ENCODE data around the gene GCNT4.

The GCNT4 gene

GRCh38 chr5:75034137-75034739 is 18.1 kb downstream of the GCNT4 start:
- H3K9ac ChIP-seq (ENCODE audit: low read length): no peak overlapping the region
- DNase-seq: no peak

GRCh38 chr5:75031366-75031765 is 21.0 kb downstream of the GCNT4 start:
- Histone ChIP-seq H4K5ac (ENCODE audit: low read length) (no peak overlapping the region), H3K27me3 (ENCODE audit: insufficient read depth, low read length, poor library complexity) (no peaks in the 10 kb centered on the region), H3K4me3 (ENCODE audit: low read length) (no peak overlapping the region), H3K36me3 (ENCODE audit: control insufficient read depth, insufficient read depth, low read length) (no peaks in the 10 kb centered on the region), H3K4me2 (ENCODE audit: low read length) (no peak overlapping the region), H4K8ac (ENCODE audit: low read depth, low read length) (no peak overlapping the region), H3K4me1 (ENCODE audit: control insufficient read depth, low read depth, low read length) (no peaks in the 10 kb centered on the region), H3K56ac (ENCODE audit: low read length) (no peak overlapping the region), H2AK5ac (ENCODE audit: low read length) (no peak overlapping the region), H2BK5ac (ENCODE audit: low read length) (no peak overlapping the region), H3K27ac (ENCODE audit: low read depth, low read length) (no peak overlapping the region), H3K4ac (ENCODE audit: low read depth, low read length) (no peak overlapping the region), H2BK15ac (replicated peaks; ENCODE audit: low read depth) (no peak overlapping the region), H2BK120ac (ENCODE audit: low read depth, low read length) (no peak overlapping the region), H3K23ac (ENCODE audit: low read length) (no peak overlapping the region), H3K79me1 (ENCODE audit: low read length) (no peaks in the 10 kb centered on the region), H3K18ac (ENCODE audit: low read length) (no peak overlapping the region), H3K9ac (ENCODE audit: low read length) (no peak overlapping the region), H3K79me2 (ENCODE audit: control insufficient read depth, insufficient read depth, low read length) (no peaks in the 10 kb centered on the region)
- no CpG with 5 or more reads among the region's 3 CpGs for WGBS (ENCODE audit: extremely low coverage, insufficient coverage, low lambda C conversion rate)
- DNase-seq: no peak

More at GRCh38 chr5:75034137-75034739, 18.1 kb downstream of the GCNT4 start:
- H3K79me2 ChIP-seq (ENCODE audit: control insufficient read depth, insufficient read depth, low read length): no peaks in the 10 kb centered on the region
- H3K4me2 ChIP-seq (ENCODE audit: low read length): no peak overlapping the region
- no peak overlapping the region for H2BK120ac ChIP-seq (ENCODE audit: low read depth, low read length)
- H3K27ac ChIP-seq (ENCODE audit: low read depth, low read length): no peak overlapping the region
- no peak overlapping the region for H2BK15ac ChIP-seq (replicated peaks; ENCODE audit: low read depth)
- no peak overlapping the region for H3K4ac ChIP-seq (ENCODE audit: low read depth, low read length)
- H2BK5ac ChIP-seq (ENCODE audit: low read length): no peak overlapping the region
- H3K79me1 ChIP-seq (ENCODE audit: low read length): no peaks in the 10 kb centered on the region
- no peak overlapping the region for H4K5ac ChIP-seq (ENCODE audit: low read length)
- H2AK5ac ChIP-seq (ENCODE audit: low read length): no peak overlapping the region
- H3K27me3 ChIP-seq (ENCODE audit: insufficient read depth, low read length, poor library complexity): no peaks in the 10 kb centered on the region
- no peaks in the 10 kb centered on the region for H3K4me1 ChIP-seq (ENCODE audit: control insufficient read depth, low read depth, low read length)
- H4K8ac ChIP-seq (ENCODE audit: low read depth, low read length): no peak overlapping the region
- whole genome bisulfite sequencing (ENCODE audit: extremely low coverage, insufficient coverage, low lambda C conversion rate): no CpG with 5 or more reads among the region's 6 CpGs
- no peaks in the 10 kb centered on the region for H3K36me3 ChIP-seq (ENCODE audit: control insufficient read depth, insufficient read depth, low read length)
- H3K18ac ChIP-seq (ENCODE audit: low read length): no peak overlapping the region
- H3K23ac ChIP-seq (ENCODE audit: low read length): no peak overlapping the region
- H3K56ac ChIP-seq (ENCODE audit: low read length): no peak overlapping the region
- H3K4me3 ChIP-seq (ENCODE audit: low read length): no peak overlapping the region

GRCh38 chr5:75028090-75028489 is 24.3 kb downstream of the GCNT4 start:
- no peaks in the 10 kb centered on the region for H3K79me2 ChIP-seq (ENCODE audit: control insufficient read depth, insufficient read depth, low read length)
- no peak overlapping the region for H3K27ac ChIP-seq (ENCODE audit: low read depth, low read length)
- no peak overlapping the region for H3K4me3 ChIP-seq (ENCODE audit: low read length)
- H4K8ac ChIP-seq (ENCODE audit: low read depth, low read length): no peak overlapping the region
- no peak overlapping the region for H3K4me2 ChIP-seq (ENCODE audit: low read length)
- H4K5ac ChIP-seq (ENCODE audit: low read length): no peak overlapping the region
- no CpG with 5 or more reads among the region's 3 CpGs for WGBS (ENCODE audit: extremely low coverage, insufficient coverage, low lambda C conversion rate)
- H3K79me1 ChIP-seq (ENCODE audit: low read length): no peaks in the 10 kb centered on the region
- no peak overlapping the region for H3K23ac ChIP-seq (ENCODE audit: low read length)
- no peak overlapping the region for H2BK120ac ChIP-seq (ENCODE audit: low read depth, low read length)
- H3K18ac ChIP-seq (ENCODE audit: low read length): no peak overlapping the region
- H3K9ac ChIP-seq (ENCODE audit: low read length): no peak overlapping the region
- H3K4ac ChIP-seq (ENCODE audit: low read depth, low read length): no peak overlapping the region
- H3K56ac ChIP-seq (ENCODE audit: low read length): no peak overlapping the region
- no peak overlapping the region for H2BK15ac ChIP-seq (replicated peaks; ENCODE audit: low read depth)
- no peaks in the 10 kb centered on the region for H3K27me3 ChIP-seq (ENCODE audit: insufficient read depth, low read length, poor library complexity)
- H3K36me3 ChIP-seq (ENCODE audit: control insufficient read depth, insufficient read depth, low read length): no peaks in the 10 kb centered on the region
- H2AK5ac ChIP-seq (ENCODE audit: low read length): no peak overlapping the region
- H2BK5ac ChIP-seq (ENCODE audit: low read length): no peak overlapping the region
- DNase-seq: no peak
- H3K4me1 ChIP-seq (ENCODE audit: control insufficient read depth, low read depth, low read length): no peaks in the 10 kb centered on the region

- Histone ChIP-seq H3K4me2 (ENCODE audit: low read length) (no peak overlapping the region), H3K36me3 (ENCODE audit: control insufficient read depth, insufficient read depth, low read length) (no peaks in the 10 kb centered on the region), H3K9ac (ENCODE audit: low read length) (no peak overlapping the region), H3K79me1 (ENCODE audit: low read length) (no peaks in the 10 kb centered on the region), H3K23ac (ENCODE audit: low read length) (no peak overlapping the region), H4K5ac (ENCODE audit: low read length) (no peak overlapping the region), H2BK120ac (ENCODE audit: low read depth, low read length) (no peak overlapping the region), H3K27ac (ENCODE audit: low read depth, low read length) (no peak overlapping the region), H3K27me3 (ENCODE audit: insufficient read depth, low read length, poor library complexity) (no peaks in the 10 kb centered on the region), H3K4me3 (ENCODE audit: low read length) (no peak overlapping the region), H3K79me2 (ENCODE audit: control insufficient read depth, insufficient read depth, low read length) (no peaks in the 10 kb centered on the region), H2BK15ac (replicated peaks; ENCODE audit: low read depth) (no peak overlapping the region), H3K56ac (ENCODE audit: low read length) (no peak overlapping the region), H2BK5ac (ENCODE audit: low read length) (no peak overlapping the region), H2AK5ac (ENCODE audit: low read length) (no peak overlapping the region), H3K4ac (ENCODE audit: low read depth, low read length) (no peak overlapping the region), H3K4me1 (ENCODE audit: control insufficient read depth, low read depth, low read length) (no peaks in the 10 kb centered on the region), H3K18ac (ENCODE audit: low read length) (no peak overlapping the region), H4K8ac (ENCODE audit: low read depth, low read length) (no peak overlapping the region)
- no CpG with 5 or more reads among the region's 9 CpGs for WGBS (ENCODE audit: extremely low coverage, insufficient coverage, low lambda C conversion rate)
- no peak for DNase-seq
These were observed 28.8 kb downstream of the GCNT4 start for GRCh38 chr5:75023368-75024159.

GRCh38 chr5:75021800-75022199 is 30.6 kb downstream of the GCNT4 start:
- no peak for DNase-seq
- Histone ChIP-seq H3K4ac (ENCODE audit: low read depth, low read length) (no peak overlapping the region), H3K27me3 (ENCODE audit: insufficient read depth, low read length, poor library complexity) (no peaks in the 10 kb centered on the region), H2AK5ac (ENCODE audit: low read length) (no peak overlapping the region), H4K8ac (ENCODE audit: low read depth, low read length) (no peak overlapping the region), H3K79me1 (ENCODE audit: low read length) (no peaks in the 10 kb centered on the region), H3K4me1 (ENCODE audit: control insufficient read depth, low read depth, low read length) (no peaks in the 10 kb centered on the region), H3K36me3 (ENCODE audit: control insufficient read depth, insufficient read depth, low read length) (no peaks in the 10 kb centered on the region), H2BK15ac (replicated peaks; ENCODE audit: low read depth) (no peak overlapping the region), H3K56ac (ENCODE audit: low read length) (no peak overlapping the region), H3K18ac (ENCODE audit: low read length) (no peak overlapping the region), H3K4me2 (ENCODE audit: low read length) (no peak overlapping the region), H3K9ac (ENCODE audit: low read length) (no peak overlapping the region), H2BK5ac (ENCODE audit: low read length) (no peak overlapping the region), H4K5ac (ENCODE audit: low read length) (no peak overlapping the region), H3K23ac (ENCODE audit: low read length) (no peak overlapping the region), H3K27ac (ENCODE audit: low read depth, low read length) (no peak overlapping the region), H3K4me3 (ENCODE audit: low read length) (no peak overlapping the region), H3K79me2 (ENCODE audit: control insufficient read depth, insufficient read depth, low read length) (no peaks in the 10 kb centered on the region), H2BK120ac (ENCODE audit: low read depth, low read length) (no peak overlapping the region)
- no CpG with 5 or more reads among the region's 4 CpGs for WGBS (ENCODE audit: extremely low coverage, insufficient coverage, low lambda C conversion rate)
